ENCODE results near the gene RAB27B.

Gene RAB27B

GRCh38 chr18:54881229-54881768, 53.0 kb downstream of the RAB27B start:
- no peak for TF ChIP-seq CTCF (IDR thresholded peaks at IDR 0.05)

GRCh38 chr18:54882318-54882717, 54.0 kb downstream of the RAB27B start:
- no peak for TF ChIP-seq CTCF (IDR thresholded peaks at IDR 0.05)

- no peak for TF ChIP-seq CTCF (IDR thresholded peaks at IDR 0.05)
Observed at GRCh38 chr18:54883816-54884604, 55.7 kb downstream of the RAB27B start.

- TF ChIP-seq CTCF (IDR thresholded peaks at IDR 0.05): no peak
Observed at GRCh38 chr18:54888378-54888777, 60.1 kb downstream of the RAB27B start.

GRCh38 chr18:54888933-54889332, 60.7 kb downstream of the RAB27B start:
- no peak for TF ChIP-seq CTCF (IDR thresholded peaks at IDR 0.05)

- TF ChIP-seq CTCF (IDR thresholded peaks at IDR 0.05): no peak
Observed at GRCh38 chr18:54899500-54899899, 71.2 kb downstream of the RAB27B start.

- no peak for TF ChIP-seq CTCF (IDR thresholded peaks at IDR 0.05)
Observed at GRCh38 chr18:54900290-54900689, 72.0 kb downstream of the RAB27B start.

Measured in LNCAP (cell line).